Umbilical cord (tissue), 2 donors: ENCODE results near the gene OSBPL3. TPM values are rescaled to one million over a fixed set of nuclear protein-coding genes. Genes with fewer than 3 reads are reported as not detected.

Experiments
- DNase-seq: peaks from one replicate; pipeline ENCODE4 v3.0.0-alpha.2; 2015; ENCODE audit warnings: low spot score
- total RNA-seq: library from RNA; depleted of rRNA; stranded (reverse); fragments of >200 nt; gene quantifications from one replicate; pipeline ENCODE4 v1.2.3, GENCODE V29; 2014; ENCODE audit warnings: low replicate concordance; ENCODE audit not compliant: insufficient read depth

OSBPL3 gene
- total RNA-seq, 1 donor from 2014 or later = 24.6 TPM

DNA sequence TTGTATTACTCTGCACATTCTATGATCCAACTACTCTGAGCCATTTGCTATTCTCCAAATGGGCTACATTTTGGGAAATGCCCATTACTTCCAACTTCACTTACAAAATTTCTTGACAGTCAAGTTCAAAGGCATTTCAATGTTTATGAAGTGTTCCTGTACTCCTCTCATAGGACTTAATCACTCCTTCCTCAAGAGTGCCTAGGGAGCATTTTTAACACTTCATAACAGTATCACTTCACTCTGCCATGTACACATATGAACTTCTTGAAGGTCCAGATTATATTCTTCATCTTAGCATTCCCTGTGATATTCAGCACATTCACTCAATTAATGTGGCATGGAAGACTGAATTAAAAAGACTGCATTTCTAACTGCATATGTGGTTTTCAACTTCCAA is 21.6 kb downstream of the OSBPL3 start:
- DNase-seq = no peak

DNA sequence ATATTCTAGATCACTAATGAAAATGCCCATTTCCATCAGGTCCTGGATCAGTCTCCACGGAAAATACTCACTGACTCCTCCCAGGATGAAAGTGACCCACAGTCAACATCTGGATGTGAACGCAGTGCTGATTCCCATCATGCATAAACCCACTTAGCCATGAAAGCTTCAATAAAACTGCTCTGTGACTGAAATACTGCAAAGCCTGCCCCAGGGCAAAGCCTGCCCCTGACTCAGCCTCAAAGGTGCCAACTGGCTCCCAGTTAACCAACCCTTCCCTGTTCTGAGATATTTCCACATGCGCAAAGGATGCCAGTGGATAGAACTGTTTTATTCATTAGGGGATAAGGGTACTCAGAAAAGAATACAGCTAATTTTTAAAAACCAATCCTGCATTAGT is 24.0 kb downstream of the OSBPL3 start:
- DNase-seq = no peak

- no peak for DNase-seq
Measured at GRCh38 chr7:24955313-24955712, 24.7 kb downstream of the OSBPL3 start.

DNA sequence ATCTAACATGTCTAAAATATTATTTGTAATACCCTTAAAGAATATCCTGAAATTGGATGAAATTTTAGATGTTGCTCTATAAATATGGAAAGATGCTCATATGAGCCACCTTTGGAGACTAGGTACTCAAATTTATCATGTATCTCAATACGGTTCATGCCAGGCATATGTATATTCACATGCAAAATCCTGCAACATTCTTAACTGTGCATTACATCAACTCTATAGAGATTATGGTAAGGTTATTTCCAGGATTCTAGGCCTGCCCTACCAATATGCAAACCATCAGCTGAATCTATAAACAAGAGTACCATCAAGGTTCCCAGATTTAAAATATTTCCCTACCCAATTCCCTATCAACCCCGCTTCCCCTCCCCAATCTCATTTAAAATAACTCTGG is 27.5 kb downstream of the OSBPL3 start:
- DNase-seq = no peak

DNA sequence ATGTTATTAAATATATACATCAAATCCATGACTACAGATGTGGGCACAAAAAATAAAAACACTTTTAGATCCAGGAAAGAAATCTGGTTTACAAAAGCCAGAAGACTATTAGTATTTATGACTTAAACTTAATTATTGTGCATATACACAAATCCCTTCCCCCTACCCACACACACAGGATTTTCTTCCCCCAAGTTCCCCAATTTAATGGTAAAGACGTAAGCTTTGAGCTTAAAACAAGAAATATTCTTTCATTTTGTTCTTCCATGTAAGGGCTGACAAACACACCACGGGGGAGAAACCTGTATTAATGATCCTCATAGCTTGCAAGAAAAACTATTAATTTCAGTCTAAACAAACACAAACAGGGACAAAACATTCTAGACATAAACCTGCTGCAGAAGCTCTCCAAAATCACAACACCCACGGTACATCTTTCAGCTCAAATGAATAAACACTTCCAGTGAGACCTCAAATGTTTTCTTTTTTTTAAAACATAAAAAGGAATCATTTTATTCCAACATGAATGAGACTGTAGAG is 28.5 kb downstream of the OSBPL3 start:
- no peak for DNase-seq

- DNase-seq = no peak
Measured at GRCh38 chr7:24949884-24950283, 30.1 kb downstream of the OSBPL3 start.

- DNase-seq = no peak
Measured at GRCh38 chr7:24948739-24949138, 31.2 kb downstream of the OSBPL3 start.

DNA sequence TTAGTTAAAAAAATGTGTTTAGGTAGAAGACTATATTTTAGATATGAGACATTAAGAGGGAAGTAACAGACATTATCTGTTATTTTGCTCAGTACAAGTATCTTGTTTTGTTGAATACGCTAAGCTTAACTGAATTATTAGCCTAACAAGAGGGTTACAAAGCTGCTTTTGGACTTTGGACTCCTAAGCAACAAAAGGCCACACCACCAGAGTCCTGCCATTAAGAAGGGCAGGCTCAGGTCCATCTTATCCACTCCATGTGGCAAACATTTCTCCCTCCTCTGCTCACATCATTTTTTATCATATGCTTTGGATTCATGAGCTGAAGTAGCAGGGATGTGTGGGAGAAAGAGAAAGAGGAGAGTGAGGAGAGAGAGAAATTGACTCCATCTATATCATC is 33.5 kb downstream of the OSBPL3 start:
- DNase-seq = no peak

- no peak for DNase-seq
Measured at GRCh38 chr7:24945899-24946298, 34.1 kb downstream of the OSBPL3 start.

GRCh38 chr7:24943096-24943948 is 36.7 kb downstream of the OSBPL3 start:
- peak; percentile 5 for DNase-seq

DNA sequence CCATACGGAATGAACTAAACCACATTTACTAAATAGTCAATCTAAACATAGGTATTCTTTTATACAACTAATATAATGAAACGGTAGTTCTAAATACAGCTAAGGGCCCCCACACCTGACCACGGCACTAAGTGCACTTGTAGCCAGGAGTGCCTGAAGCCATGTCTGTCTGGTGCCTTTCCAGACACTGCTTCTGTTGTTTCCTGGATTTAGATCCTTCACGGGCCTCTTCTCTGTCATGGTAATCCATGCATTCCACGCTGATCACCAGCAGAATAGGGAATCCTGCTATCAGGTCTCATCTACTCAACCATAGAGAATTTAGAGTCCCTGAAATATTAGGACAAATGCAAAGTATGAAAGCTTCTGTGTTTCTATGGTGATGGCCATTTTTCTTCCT is 37.8 kb downstream of the OSBPL3 start:
- no peak for DNase-seq

- DNase-seq = no peak
Measured at GRCh38 chr7:24939416-24939815, 40.6 kb downstream of the OSBPL3 start.

DNA sequence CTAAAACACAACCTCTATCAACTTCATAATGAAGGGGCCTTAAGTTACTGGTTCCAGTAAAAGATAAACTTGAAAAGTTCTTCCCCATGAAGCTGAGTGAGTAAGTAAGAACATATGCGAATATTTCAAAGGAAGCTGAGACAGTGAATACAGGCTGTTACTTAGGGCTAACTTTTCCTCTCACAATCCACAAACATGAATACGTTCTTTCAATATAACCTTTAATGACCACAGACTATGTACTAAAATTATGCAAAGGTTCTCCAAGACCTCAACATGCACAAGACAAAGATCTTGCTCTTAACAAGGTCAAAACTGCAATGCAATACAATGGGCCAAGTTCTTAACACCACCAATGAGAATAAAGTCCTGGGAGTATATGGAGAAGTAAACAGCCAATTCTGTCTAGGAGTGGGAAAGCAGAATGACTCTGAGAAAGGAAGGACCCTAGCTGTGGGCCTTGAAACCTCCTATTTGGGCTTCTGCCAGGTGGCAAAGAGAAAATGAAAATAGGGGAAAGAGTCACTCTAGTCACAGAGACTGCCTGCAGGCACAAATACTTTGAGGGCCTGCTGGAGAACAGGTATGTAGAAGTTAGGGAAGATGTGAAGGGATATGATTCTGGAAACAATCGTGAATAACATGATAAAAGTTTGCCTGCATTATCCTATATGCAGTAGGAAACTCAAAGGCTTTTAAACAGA is 43.7 kb downstream of the OSBPL3 start:
- DNase-seq = no peak

- DNase-seq = no peak
Measured at GRCh38 chr7:24933298-24933697, 46.7 kb downstream of the OSBPL3 start.

GRCh38 chr7:24932815-24933214 is 47.2 kb downstream of the OSBPL3 start:
- DNase-seq = no peak

- no peak for DNase-seq
Measured at GRCh38 chr7:24932389-24932788, 47.6 kb downstream of the OSBPL3 start.

- no peak for DNase-seq
Measured at GRCh38 chr7:24931844-24932243, 48.1 kb downstream of the OSBPL3 start.

GRCh38 chr7:24930856-24931255 is 49.1 kb downstream of the OSBPL3 start:
- DNase-seq = no peak

DNA sequence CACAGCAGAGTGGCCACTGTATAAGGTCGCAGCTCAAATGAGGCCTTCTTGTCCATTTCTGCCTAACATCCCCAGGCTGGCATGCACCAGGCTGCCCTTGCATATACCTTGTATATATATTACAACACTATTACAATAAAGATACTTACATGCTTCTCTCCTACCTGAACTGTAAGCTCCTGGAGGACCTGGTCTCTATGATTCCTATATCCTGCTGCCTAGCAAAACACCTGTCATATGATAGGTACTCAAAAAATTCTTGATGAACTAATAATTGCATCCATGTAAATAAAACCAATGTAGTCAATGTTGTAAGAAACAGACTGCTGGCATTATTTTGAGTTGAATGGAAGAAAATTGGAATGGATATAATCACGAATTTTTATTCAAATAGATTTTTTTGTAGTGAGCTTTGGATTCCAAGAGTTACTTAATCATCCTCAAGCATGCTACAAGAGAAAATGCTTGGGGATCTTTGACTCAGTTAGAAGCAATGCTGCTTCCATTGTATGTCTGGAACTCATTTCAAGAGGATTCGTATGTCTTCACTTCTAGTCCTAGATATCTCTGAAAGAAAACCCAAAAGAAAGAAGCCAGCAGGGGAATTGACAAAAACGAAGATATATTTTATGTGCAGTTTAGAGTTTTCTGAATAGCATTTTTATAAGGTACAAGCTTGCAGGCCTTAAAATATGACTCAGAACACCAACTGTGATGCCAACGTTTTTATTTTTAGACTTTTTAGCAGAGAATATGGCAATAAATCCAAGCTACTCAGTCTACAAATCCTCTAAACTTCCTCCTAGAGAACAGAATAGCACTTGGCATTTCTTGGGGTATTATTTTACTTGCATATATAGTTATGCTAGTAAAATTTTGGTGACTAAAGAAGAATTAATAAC is 53.1 kb downstream of the OSBPL3 start:
- peak; percentile 70 for DNase-seq

DNA sequence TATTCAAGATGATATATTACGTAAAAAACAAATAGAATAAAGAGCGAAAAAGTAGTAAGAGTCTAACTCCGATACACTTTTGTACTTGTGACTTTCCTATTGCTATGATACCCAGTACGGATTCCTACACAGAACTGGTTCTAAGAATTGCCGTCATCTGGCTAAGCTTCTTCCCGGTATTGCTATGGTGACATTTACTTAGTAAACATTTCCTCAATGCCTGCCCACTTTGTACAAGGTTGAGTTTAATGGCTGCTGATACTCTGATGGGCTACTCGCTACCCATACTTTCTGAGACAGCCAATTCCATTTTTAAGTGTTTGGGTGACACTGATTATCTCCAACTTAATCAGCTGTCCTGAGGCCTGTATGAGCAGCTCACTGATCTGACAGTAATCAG is 55.6 kb downstream of the OSBPL3 start:
- DNase-seq = no peak

DNA sequence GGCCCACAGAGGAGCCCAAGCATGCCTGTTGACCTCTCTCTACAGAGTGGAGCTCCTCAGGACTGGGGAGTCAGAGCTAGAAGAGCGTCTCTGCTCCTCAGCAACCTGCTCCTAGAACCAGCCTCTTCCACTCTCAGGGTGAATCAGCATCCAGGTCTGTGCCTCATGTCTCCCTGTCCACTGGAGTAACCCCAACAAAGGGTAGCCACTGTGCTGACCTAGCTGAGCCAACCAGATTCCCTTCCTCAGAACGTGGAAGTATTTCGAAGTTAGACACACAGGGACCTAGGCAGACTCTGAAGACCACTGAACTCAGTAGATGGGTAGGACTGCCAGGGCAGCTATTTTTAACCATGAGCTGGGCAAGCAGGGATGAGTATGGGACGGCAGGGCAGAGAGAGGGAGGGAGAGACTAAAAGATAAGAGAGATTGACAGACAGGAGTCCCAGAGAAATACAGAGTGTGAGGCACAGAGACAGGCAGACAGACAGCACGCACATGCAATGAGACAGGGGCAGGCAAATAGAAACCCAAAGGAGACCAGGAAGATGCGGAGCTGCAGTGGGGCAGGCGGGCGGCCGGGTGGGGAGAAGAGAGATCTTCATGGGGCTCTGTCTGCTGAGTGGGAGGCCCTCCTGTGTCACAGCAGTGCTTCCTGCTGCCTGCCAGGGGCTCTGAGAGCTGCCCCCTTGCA is 56.7 kb downstream of the OSBPL3 start:
- no peak for DNase-seq
